ENCODE measurements around the gene SH3GL2.
A peak's percentile ranks its signal among the peaks of the same experiment; 100 is the strongest.

SH3GL2 gene

DNA sequence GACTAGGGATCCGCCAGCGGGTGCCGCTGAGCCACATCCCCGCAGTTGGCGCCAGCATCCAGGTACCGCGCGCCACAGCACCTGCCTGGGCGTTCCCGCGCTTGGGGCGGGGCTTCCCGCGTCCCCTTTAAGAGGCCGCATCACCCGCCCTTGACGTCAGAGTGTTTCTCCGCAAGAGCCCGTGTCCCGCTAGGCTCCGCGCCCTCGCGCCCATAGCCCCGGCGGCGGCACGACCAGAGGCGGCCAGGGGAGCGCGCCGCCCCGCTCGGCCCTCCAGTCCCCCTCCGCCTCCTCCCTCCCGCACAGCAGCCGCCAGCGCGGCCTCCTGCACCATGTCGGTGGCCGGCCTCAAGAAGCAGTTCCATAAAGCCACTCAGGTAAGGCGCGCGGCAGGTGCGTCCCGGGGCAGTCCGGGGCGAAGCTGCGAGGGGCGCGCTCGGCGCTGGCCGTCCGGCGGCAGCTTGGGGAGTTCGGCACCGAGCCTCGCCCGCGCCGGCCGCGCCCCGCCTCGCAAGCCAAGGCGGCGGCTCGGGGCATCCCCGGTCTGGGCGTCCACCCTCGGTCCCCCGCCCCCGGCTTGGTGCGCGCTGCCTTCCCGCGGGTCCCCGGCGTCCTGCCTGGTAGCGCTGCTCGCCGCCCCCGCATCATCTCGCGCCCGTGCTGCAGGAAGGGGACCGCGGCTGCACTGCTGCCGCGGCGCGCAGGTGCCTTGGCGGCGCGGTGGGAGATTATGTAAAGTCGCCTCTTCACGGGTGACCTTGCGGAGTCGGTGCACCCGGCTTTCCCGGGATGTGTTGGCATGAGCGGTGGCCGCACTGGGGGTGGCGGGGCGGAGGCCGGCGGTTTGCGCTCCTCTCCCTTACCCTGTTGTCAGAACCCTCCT lies at the start of gene SH3GL2:
SH3GL2 (plus strand) TSS at position 156 of the 883 bp plus-strand sequence.
- DNase-seq (ENCODE audit: low spot score), result peak; percentile 32

DNA sequence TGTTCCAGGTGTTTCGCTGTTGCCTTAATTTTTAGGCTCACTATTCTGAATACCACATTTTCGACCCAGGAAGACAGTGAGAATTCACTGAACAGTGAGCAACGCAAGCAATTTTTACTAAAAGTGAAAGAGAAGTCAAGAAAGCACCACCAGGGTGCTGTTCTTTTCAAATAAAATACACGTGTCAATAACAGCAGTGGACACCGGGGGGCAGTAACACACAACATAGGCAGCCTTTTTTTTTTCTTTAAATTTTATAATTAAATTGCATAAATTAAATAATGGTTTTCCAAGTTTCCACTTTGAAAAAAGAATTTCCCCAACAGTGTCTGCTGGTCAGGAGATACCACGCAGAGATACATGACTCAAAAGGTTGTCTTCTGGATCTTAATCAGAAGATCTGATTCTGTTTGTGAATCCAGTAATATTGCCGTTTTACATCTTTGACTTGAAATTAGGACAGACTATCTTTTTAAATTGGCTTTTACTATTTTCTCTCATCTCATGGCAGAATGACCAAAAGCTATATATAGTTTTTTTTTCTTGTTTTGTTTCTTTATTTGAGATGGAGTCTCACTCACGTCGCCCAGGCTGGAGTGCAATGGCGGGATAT lies 47.1 kb upstream of the SH3GL2 start:
- peak; percentile 72 for DNase-seq (ENCODE audit: low spot score)

DNA sequence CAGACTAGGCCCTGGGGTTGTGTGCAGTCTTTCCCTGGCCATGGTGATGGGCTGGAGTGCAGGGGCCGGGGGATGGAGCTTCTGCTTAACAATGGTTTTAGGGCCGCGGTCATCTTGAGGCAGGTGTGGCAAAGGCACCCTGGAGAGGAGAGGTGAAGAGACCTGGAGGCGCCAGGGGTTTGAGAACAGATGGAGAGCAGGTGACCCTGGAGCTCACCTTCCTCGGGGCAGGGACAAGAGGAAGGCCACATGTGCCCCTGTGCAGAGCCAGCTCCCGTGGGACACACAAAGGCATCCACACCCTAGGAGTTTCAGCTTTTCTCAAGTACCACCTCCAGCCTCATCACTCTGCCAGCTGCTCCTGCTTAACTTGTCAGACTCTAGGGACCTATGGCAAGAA lies 46.4 kb upstream of the SH3GL2 start:
- no peak for DNase-seq (ENCODE audit: low spot score)

DNA sequence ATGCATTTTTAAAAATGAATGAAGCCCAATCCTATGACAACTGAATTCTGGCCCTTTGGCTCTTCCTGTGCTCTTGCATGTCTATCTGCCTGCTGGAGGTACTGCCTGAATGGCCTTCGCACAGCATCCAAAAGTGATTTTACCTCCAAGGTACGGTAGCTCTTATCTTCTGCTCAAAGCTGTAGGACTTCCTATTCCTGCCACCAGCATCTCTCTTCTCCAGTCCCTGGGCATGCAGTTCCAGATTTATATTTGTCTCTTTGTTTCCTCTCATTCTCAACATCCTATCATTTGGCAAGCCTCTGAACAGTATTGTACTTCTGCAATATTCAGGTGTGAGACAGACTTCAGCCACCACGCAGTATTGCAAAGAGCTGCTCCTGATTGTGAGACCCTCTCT lies 43.7 kb upstream of the SH3GL2 start:
- no peak for DNase-seq (ENCODE audit: low spot score)

DNA sequence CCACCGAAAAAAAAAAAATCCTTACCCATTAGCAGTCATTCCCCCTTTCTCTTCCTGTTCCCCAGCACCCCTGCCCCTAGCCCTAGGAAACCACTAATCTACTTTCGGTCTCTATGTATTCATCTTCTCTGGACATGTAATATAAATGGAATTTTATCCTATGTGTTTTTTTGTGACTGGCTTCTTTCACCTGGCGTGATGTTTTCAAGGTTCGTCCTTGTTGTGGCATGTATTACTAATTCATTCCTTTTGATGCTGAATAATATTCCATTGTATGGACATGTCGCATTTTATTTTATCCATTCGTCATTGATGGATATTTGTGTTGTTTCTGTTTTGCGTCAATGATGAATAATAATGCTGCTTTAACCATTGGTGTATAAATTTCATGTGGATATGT lies 42.8 kb upstream of the SH3GL2 start:
- no peak for DNase-seq (ENCODE audit: low spot score)

DNA sequence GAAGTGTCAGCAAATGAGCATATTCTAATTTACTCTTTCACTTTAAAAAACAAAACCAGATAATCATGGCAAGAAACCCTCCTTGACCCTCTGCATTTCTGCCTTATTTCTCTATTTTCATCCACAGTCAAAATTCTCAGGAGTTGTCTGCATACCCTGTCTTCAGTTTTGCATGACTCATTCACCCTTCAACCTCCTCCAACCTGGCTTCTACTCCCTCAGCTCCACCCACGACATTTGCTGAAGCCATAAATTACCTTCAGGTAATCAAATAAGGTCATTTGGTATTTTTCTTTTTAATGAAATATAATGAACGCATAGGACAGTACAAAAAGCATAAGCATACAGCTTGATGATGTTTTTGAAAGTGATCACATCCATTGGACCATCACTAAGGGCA lies 27.8 kb upstream of the SH3GL2 start:
- DNase-seq (ENCODE audit: low spot score), result no peak

DNA sequence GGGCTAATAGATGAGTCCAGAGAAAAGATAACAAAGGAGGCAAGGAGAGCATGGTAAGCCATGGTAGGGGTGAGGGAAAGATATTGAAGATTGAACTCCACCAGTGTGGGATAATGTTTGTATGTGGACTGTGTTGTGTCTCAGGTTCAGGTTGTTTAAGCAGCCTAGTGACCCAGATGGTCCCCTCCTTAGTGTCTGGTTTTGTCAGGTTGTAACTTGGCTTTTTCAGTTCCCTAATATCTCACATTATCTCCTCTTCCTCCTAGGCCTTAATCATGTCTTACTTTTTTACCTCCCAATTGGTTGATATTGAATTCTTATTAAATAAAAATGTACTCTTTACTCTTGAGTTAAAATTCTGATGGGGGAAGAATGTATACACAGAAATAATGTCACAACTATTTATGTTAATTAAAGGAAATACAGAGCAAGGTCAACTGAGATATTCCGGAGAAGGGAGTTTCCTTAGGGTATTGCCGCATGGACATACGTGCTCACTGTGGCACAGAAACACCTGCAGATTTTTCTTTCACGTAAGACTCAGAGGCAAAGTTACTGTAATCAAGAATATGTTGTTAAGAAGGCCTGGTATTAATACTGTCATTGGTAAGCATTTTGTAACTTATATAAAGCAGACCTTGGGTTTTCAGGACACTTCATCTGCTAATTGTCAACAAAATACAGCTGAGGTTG lies 23.4 kb upstream of the SH3GL2 start:
- no peak for DNase-seq (ENCODE audit: low spot score)

DNA sequence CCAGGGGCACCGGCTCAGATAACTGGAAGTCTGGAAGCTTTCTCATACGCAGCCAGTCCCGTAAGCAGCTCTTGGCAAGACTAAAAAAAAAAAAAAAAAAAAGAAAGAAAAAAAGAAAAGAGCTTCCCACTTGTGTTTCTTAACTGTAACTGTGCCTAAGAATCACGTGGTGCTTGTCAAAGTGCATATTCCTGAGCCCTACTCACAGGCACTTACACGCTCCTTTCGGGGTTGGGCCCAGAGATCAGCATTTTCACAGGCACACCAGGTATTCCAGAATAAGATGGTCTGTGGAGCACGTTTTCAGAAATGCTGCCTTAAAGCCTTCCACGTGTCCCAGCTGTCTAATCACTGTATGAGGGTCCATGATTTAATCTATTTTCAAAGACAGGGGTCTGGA lies 22.6 kb upstream of the SH3GL2 start:
- no peak for DNase-seq (ENCODE audit: low spot score)

DNA sequence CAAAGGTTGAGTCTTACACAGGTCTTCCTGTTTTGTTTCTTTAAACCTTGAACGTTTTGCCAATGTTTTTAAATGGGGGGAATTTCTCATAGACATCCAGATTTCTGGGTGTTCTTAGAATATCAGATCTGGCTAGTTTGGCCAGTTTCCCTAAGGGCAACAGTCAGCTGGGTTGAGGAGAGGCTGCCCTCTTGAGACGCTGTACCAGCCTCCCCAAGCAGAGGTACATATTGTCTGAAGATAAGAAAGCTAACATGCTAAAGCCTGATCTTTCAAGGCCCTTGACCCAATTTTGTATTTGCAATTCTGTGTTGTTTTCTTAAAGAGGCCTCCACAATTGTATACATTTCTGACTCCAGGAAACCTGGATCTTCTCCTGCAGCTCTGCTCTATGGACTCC lies 21.9 kb upstream of the SH3GL2 start:
- DNase-seq (ENCODE audit: low spot score), result no peak

DNA sequence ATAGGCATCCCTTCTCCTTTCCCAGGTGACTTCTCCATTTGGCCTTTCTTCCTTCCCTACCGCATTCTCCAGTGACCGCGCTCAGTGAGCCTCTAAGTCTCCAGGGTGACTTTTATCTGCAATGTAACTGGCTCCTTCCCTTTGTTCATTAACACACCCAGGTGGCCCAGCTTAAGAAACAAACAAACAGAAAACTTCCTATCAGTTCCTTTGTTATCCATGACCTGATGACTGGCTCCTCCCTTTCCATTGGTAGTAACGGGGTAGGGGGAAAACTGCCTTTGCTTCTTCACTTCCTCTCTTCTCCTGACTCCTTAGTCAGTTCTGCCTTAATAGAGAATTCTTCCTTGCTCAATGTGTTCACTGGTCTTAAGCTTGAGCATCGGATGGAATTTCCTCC lies 7.0 kb upstream of the SH3GL2 start:
- DNase-seq (ENCODE audit: low spot score), result no peak

DNA sequence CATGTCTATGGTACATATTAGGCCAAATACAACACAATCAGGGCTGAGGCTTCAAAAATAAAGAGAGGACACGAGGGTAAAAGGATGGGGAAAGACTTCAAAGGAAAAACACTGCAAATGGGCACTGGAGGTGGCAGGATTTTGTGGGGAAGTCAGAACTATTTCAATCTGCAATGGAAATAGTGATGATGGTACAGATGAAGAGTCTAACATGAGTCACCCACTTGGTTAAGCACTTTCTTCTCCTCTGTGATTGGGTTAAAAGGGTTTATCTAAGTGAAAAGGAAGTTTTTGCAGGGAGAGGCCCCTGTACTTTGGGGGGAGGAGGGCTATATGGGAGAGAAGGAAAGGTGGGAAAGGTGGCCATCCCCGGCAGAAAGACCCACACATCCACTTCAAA lies 4.5 kb upstream of the SH3GL2 start:
- DNase-seq (ENCODE audit: low spot score), result no peak

DNA sequence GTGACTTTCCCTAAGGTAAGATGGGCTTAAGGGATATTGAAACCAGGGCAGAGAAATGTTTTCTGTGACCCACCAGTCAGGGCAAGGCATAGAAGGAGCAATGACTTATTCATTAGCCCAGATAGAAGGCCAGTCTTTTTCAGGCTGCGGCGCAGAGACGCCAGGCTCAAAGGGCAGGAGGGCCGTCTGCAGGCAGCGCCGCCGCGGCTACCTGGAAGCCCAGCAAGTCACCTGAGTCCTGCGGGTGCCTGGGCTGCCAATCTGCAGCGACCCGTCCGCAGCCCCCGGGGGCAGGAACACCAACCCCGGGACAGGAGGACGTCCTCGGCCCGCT lies 322 bp upstream of the SH3GL2 start:
- peak; percentile 3 for DNase-seq (ENCODE audit: low spot score)

DNA sequence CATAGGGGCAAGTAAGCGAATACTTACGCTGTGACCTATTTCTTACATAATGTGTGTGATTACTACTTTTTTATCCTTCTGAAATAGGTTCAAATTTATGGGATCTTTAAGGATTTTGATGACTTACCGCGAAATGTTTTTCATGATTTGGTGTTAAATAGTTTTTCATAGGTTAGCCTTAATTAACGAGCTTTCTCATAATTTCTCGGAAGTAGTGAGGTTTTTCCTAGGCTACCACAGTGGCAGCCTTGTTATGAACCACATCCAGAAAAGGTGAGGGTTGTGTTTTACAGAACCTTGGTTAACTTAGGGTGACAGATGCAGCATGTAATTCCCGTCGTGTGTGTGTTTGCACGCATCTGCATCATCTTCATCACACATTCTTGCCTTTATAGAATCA lies 1.3 kb downstream of the SH3GL2 start:
- no peak for DNase-seq (ENCODE audit: low spot score)

DNA sequence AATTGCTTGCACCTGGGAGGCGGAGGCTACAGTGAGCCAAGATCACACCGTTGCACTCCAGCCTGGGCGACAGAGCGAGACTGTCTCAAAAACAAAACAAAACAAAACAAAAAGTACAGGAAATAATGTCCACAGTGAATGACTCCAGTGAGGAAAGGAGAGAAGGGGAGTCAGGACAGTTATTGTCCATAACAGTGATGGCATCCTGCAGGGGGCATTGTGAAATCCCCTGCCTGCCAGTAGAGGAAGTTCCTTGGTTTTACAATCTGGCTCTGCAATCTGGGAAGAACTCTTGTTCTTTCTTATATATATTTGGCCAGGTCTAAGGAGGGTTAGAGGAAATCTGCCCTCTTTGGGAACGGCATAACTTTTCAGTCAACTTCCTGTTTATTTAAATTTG lies 8.2 kb downstream of the SH3GL2 start:
- DNase-seq (ENCODE audit: low spot score), result no peak

DNA sequence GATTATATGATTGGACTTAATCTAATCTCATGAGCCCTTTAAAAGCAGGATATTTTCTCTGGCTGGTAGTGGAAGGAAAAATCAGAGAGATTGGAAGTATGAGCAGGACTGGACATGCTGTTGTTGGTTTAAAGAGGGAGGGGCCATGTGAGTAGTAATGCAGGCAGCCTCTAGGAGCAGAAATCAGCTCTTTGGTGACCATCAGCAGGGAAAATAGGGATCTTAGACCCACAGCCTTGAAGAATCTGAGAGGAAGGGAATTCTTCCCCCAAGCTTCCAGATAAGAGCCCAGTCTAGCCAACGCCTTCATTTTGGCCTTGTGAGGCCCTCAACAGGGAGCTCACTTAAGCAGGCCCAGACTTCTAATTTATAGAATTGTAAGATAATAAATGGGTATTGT lies 9.5 kb downstream of the SH3GL2 start:
- no peak for DNase-seq (ENCODE audit: low spot score)

DNA sequence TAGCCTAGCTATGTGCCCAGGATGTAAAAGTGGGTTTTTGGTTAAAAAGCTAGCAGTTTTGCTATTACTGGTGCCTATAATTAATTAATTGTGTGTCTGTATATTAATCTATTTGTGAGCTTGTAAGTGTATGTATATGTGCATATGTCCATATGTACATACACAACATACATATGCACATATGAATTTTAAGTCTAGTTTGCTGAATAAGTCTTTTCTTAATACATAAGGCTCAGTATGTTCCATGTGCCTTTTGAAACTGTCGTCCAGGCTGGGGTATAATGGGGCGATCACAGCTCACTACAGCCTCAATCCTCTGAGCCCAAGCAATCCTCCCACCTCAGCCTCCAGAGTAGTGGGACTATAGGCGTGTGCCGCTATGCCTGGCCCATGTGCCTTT lies 10.1 kb downstream of the SH3GL2 start:
- no peak for DNase-seq (ENCODE audit: low spot score)

DNA sequence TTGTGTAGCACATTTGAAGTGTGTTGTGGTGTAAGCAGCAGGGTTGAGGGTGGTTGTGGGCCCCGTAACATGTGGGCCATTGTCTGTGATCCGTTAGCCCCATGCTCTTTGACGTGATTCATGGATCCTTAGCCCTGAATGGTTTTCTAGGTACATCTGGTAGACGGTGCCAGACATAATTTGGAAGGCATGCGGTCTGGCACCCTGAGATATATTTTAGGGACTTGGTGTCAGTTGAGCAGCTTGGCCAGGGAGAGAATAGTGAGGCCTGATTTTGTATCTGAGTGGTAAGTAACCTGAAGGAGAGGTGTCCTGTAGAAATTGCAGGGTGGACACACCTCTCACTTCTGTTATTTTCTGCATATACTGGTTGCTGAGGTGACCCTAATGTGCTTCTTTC lies 10.9 kb downstream of the SH3GL2 start:
- no peak for DNase-seq (ENCODE audit: low spot score)

DNA sequence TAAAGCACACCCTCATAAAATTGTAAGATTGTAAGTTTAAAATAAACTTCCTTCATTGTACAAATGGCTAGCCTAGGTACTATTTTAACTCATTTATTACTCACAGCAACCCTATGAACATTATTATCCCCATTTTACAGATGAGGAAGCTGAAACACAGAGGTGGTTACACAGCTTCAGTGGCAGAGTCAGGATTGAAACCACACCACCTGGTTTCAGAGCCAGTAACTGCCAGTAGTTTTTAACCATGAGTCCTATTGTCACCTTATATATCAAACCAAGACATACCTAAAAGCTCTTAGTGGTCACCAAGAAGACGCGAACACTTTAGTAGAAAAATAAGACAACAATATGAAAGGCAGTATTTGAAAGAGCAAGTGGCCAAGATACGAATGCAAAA lies 16.1 kb downstream of the SH3GL2 start:
- no peak for DNase-seq (ENCODE audit: low spot score)

DNA sequence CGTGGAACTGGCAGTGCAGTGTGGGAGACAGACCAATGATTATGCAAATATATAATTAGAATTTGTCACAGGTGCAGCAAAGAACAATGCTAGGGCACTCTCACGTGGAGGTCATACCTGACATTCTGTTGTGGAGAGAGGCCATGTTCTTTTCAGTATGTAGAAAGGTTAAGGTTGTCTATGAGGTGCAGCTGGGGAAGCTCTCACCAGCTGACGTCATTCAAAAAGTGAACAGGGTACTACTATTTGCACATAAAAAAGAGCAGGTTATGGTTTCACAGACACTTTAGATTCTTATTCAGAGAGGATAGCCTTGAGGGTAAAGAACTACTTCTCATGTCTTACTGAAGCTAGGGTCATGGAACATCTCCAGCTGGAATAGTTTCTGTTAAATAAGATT lies 19.1 kb downstream of the SH3GL2 start:
- no peak for DNase-seq (ENCODE audit: low spot score)

DNA sequence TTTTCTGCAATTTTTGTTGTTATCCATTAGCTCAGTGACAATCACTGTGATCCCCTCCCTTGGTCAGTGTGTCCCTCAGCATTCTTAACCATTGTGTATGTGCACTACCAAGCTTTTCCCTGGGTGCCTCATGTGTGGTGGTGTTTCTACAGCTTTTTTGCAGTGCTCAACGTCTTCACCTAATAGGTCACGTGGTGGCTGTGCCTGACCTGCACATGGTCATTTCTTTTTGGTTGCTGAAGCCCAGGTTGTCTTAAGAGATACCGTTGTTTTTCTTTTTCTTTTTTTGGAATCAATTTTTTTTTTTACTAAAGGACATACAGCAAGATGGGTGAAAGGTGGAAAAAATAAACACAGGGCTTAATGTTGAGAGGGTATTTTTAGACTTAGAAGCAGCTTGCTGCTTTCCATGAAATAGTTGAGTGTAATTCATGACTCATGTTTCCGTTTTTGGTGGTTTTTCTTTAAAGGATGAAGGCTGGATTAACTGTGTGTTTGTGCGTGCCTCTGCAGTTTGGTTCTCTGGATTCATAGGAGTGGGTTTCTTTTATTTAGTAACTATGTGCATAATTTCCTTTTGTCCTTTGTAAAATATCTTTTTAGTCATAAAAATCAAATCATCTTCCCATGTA lies 22.2 kb downstream of the SH3GL2 start:
- no peak for DNase-seq (ENCODE audit: low spot score)

DNA sequence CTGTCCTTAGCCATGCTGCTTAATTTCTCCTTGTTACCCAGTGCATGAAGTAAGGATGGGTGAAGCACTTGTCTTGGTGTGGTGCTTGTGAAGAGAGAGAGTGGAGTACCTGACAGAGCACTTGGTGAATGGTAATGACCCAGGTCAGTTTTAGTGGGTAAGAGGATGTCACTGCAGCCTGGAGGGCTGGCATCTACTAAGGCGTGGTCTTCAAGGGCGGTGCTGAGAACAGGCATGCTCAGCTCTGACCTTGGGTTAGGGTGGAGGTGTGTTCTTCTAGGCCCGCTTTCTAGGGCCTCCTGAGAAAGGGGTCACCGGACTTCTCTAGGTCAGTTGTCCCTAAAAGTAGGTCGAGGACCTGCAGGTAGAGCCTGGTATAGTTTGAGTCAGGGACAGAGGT lies 25.7 kb downstream of the SH3GL2 start:
- DNase-seq (ENCODE audit: low spot score), result no peak

DNA sequence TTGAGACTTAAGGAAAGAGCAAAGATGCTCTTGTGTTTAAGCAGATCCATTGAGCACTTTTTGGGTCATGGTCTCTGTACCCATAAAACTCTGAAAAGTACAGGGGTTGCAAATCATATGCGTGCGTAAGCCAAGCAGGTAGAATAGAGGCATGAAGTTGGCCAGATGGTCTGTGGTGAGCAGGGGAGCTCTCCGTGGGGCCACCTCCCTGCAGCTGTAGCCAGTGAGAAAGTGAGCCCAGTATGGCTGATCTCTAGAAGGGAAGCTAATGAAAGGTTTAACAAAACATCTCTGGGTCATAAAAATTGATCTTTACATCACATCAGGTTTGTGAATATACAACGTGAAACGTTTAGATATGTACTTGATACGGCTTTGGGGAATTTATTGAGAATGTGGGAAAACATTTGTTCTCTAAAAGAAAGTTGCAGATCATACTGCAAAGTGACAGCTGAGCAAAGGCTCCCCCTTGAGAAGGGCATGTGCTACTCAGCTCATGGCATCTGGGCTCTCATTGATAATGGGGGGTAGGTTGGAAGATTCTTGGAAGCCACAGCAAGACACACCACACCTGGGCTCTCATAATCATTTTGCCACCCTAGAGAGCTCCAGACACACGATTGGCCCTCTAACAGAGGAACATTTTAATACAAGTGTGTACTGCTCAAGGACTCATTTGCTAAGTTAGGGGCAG lies 30.6 kb downstream of the SH3GL2 start:
- DNase-seq (ENCODE audit: low spot score), result no peak
